Neural progenitor cell (in vitro differentiated cells): ENCODE measurements around the gene LMF2.

ENCODE experiments used
- CTCF ChIP-seq: fragments of 200-600 bp; sonication (generic); IDR thresholded peaks from 2 replicates; pipeline ENCODE4 v1.5.1; 2017; ENCODE audit warnings: antibody characterized with exemption, mild to moderate bottlenecking
- EZH2 ChIP-seq: fragments of 200-600 bp; sonication (generic); IDR thresholded peaks from 2 replicates; pipeline ENCODE4 v1.6.1; 2017; ENCODE audit warnings: antibody characterized with exemption, mild to moderate bottlenecking, moderate library complexity
- EZH2phosphoT487 ChIP-seq: fragments of 200-600 bp; sonication (generic); IDR thresholded peaks from 2 replicates; pipeline ENCODE4 v1.6.1; 2017; ENCODE audit warnings: antibody characterized with exemption

- TF ChIP-seq EZH2 (no peak), CTCF (no peak), EZH2phosphoT487 (no peak)
These were observed 49.2 kb upstream of the LMF2 start for GRCh38 chr22:50556703-50557102.
